ENCODE results near the gene MTMR10.

DNA sequence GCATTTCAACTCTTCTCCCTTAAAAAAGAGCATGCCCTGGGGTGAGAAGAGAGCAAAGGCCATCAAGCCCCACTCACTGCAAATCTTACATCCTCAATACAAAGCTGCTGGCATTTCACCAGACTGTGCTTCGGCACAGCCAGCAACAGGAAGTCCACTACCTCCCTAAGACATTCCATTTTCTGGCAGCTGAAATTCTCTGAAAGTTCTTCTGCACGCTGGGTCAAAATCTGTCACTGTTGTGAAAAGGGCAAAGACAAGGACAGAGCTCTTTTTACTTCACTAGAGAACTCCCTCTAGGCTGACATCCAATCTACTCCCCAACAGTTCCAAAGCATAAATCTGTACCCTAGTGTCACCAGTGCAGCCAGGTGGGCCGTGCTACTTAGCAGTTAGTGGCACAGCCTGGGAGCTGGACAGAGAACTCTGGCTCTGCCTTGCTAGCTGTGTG is 6.3 kb downstream of the MTMR10 start:
- no peak for TF ChIP-seq POLR2A (IDR thresholded peaks at IDR 0.05)
- TF ChIP-seq, protein P1, sequence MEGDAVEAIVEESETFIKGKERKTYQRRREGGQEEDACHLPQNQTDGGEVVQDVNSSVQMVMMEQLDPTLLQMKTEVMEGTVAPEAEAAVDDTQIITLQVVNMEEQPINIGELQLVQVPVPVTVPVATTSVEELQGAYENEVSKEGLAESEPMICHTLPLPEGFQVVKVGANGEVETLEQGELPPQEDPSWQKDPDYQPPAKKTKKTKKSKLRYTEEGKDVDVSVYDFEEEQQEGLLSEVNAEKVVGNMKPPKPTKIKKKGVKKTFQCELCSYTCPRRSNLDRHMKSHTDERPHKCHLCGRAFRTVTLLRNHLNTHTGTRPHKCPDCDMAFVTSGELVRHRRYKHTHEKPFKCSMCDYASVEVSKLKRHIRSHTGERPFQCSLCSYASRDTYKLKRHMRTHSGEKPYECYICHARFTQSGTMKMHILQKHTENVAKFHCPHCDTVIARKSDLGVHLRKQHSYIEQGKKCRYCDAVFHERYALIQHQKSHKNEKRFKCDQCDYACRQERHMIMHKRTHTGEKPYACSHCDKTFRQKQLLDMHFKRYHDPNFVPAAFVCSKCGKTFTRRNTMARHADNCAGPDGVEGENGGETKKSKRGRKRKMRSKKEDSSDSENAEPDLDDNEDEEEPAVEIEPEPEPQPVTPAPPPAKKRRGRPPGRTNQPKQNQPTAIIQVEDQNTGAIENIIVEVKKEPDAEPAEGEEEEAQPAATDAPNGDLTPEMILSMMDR (IDR thresholded peaks at IDR 0.05), result no peak
